KOPT-K1 (cell line): Measurements from ENCODE around the gene TMEM53.
"Not testable (repeated sequence)": the region's sequence is repeated elsewhere in the genome, so short reads cannot be mapped to it uniquely, and the experiment has no call there.

Source experiments
- H3K27ac ChIP-seq: fragments of 200-600 bp; sonication (generic); 2 replicates; pipeline ENCODE4 v1.5.1; 2016; ENCODE audit warnings: antibody characterized with exemption, mild to moderate bottlenecking, low read depth, low read length; ENCODE audit not compliant: poor library complexity, severe bottlenecking
- H3K36me3 ChIP-seq: fragments of 200-600 bp; sonication (generic); 2 replicates; pipeline ENCODE4 v1.5.1; 2017; ENCODE audit warnings: antibody characterized with exemption, mild to moderate bottlenecking, low read length, moderate library complexity; ENCODE audit not compliant: insufficient read depth
- H3K9me3 ChIP-seq: fragments of 200-600 bp; sonication (generic); 2 replicates; pipeline ENCODE4 v1.5.1; 2017; ENCODE audit warnings: antibody characterized with exemption, low read length, mild to moderate bottlenecking; ENCODE audit not compliant: insufficient read depth, poor library complexity, severe bottlenecking

The TMEM53 gene

DNA sequence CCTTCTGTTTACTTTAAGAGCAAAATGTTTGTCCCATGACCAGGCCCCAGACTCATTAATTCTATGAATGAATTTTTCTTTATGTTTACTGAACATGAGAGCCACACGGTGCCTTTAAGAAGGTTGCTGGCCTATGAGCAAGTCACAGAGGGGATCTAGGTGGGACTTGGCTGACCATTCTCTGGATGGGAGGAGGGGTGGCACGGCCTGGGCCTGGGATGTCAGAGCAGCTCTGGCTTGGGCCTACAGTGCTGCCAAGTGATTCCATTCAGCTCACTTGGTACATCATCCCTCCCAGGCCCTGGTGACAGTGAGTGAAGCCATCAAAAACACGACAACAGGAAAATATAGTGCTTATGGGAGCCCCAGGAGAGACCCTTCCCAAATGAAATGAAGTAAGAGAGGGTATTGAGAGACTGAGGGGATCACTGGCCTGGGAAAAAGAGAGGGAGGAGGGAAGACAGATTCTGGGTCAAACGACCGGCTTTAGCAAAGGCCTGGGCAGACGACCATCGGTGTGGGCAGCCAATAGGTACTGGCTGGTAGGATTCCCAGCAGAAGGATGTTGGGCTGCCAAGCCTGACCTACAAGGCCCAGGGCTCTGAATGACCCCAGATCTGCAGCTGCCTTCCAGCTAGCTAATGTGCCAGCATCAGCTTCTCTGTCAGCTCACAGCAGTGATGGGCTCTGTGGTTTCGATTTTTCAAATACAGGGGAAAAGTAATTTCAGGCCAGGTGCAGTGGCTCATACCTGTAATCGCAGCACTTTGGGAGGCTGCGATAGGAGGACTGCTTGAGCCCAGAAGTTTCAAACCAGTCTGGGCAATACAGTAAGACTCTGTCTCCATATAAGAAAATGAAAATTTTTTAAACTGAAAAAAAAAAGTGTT is 3.3 kb downstream of the TMEM53 start:
- Histone ChIP-seq H3K9me3 (no peaks in the 10 kb centered on the region), H3K27ac (no peak overlapping the region), H3K36me3 (no peaks in the 10 kb centered on the region)

DNA sequence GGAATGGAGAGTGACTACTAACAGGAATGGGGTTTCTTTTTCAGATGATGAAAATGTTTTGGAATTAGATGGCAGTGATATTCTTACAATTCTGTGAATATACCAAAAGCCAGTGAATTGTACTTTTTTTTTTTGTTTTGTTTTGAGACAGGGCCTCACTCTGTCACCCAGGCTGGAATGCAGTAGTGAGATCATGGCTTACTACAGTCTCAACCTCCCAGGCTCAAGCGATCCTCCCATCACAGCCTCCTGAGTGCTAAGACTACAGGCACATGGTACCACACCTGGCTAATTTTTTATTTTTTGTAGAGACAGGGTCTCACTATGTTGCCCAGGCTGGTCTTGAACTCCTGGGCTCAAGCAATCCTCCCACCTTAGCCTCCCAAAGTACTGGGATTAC is 7.6 kb downstream of the TMEM53 start:
- H3K9me3 ChIP-seq, H3K27ac ChIP-seq, H3K36me3 ChIP-seq: not testable (repeated sequence)

DNA sequence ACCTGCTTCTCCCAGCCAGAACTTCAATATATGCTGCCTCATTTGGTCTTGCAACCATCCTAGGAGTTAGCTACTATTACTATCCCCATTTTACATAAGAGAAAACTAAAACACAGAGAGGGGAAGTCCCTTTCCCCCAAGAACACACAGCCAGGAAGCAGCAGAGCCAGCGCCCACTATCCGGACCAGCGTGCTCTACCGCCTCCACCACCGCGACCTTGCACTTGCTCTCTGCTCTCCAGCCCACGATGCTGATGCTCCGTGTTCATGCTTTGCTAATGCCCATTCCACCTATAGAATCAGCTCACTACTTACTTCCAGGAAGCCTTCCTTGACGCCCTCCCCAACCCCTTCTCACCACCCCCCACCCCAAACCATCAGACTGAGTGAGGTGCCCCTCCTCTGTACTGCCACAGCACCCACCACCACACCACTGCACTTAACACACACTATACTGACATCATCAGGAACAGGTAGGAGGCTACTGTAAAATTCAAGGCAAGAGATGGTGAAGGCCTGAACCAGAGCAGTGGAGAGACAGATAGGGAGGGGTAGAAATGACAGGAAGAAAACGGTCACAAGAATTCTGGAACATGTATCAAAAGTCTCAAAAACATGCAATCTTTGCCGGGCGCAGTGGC is 9.4 kb downstream of the TMEM53 start:
- H3K36me3 ChIP-seq: no peaks in the 10 kb centered on the region
- H3K9me3 ChIP-seq: no peaks in the 10 kb centered on the region
- no peak overlapping the region for H3K27ac ChIP-seq

DNA sequence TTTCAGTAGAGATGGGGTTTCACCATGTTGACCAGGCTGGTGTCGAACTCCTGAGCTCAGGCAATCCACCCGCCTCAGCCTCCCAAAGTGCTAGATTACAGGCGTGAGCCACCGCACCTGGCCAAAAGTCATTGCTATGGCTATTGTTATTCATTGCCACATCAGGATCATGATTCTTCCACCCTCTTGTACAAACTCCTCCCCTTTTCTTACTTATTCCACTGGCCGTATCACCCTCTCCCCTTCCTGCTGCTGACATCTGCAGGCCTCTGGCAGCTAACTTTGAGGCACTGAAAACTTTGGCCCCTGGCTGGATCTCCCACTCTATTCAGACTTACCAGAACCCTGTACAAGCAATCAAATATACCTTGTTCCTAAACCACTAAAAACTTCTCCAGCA is 10.9 kb downstream of the TMEM53 start:
- H3K9me3 ChIP-seq: no peaks in the 10 kb centered on the region
- H3K27ac ChIP-seq: no peak overlapping the region
- H3K36me3 ChIP-seq: no peaks in the 10 kb centered on the region

DNA sequence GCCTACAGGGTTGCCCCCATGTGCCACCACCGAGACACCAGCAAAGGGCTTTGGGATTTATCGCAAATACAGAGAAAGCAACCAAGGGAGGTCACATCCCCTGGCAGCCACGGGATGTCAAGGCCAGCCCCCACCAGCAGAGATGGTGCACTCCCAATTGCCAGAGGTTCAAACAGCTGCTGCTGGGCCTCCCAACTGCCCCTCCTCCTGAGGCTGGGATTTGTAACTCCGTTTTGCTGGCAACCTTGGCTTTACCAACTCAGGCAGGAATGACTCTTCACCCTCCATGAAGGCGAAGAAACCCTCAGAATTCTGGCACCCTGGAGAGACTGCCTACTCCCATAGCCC is 11.6 kb downstream of the TMEM53 start:
- H3K27ac ChIP-seq: no peak overlapping the region
- no peaks in the 10 kb centered on the region for H3K36me3 ChIP-seq
- H3K9me3 ChIP-seq: no peaks in the 10 kb centered on the region

DNA sequence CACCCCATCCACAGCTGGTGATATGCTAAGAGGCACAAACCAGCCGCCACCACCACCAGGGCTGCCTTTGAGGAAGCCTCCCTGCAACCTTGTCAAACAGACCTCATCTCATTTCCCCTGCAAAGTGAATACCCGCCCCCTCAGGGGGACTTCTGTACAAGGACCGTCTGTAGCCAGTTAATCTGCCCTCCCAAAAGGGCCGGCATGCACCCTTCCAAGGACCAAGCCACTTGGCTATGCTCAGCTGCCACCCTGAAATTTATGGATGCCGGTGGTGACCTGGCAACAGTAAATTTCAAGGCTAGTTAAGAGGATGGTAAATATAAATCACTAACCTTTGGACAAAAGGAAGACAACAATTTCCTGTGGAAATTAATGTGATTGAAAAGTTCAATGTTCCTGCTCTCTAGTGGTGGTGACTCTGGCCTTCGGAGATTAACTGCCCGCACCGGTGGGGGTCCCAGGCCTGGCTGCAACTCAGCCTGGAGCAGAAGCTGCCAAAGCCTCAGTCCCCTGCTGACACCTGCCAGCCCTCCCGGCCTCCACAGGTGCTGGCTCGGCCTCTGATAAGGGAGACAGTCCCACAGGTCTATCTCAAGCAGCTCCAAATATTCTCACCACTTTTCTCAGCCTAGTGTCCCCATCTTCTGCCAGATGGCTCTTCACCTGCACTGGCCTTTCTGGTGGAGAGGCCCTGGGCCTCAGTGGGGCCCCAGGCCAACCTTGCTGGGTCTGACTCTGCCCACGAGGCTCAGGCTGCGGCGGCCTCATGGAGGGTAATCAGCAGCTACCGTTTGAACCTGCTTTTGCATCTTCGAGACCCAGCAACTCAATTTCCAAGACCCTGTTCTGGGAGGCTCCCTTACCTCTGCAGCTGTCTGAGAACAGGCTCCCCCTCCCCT is 12.2 kb downstream of the TMEM53 start:
- Histone ChIP-seq H3K36me3 (no peaks in the 10 kb centered on the region), H3K27ac (no peak overlapping the region), H3K9me3 (no peaks in the 10 kb centered on the region)

DNA sequence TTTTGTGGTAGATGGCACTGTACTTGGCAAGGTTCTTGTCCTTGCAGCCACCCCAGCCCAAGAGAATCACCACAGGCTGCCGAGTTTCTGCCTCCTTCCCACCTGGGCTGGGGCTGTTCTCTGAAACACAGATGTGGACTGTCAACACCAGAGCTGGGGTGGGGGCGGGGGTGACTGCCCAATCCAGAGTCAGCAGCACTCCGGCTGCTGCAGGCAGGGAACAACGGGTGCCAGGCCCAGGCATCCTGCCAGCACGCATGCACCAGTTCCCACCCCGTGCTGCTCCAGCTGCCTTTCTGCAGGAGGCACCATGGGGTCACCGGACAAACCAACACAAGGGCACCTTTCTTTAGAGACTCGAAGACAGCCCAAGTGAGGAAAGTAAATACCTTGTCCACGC is 14.1 kb downstream of the TMEM53 start:
- Histone ChIP-seq H3K27ac (no peak overlapping the region), H3K9me3 (no peaks in the 10 kb centered on the region), H3K36me3 (no peaks in the 10 kb centered on the region)

DNA sequence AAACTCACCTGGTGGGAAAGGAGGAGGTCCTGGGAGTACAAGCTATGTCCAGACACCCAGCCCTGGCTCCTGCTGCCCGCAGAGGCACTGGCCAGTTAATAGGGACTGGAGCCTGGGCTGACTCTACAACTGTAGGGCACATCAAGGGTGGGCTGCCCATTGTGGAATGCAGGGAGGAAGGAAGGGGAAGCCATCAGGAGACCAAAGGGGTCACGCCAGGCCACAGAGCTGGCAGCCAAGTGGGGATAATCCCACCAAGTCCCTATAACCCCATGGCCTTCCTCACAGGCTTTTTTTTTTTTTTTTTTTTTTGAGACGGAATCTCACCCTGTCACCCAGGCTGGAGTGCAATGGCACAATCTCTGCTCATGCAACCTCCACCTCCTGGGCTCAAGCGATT is 14.7 kb downstream of the TMEM53 start:
- Histone ChIP-seq H3K9me3 (no peaks in the 10 kb centered on the region), H3K27ac (no peak overlapping the region), H3K36me3 (no peaks in the 10 kb centered on the region)

DNA sequence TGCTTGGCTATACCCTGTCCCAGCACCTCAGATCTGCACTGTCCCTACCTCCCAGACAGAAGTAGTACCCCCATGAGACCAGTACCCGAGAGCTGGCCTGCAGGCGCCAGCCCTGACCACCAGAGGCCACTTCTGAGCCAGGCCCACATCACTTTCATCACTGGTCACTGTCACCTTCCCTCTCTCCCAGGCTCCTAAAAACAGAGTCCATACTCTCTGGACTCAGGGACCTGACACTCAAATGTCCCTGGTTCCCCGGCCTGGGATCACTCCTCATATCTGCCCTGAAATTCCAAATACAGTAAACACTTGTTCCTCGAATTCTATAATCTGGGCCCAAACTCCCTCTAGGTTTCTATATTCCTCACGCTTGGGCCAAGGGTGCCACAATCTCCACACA is 18.7 kb downstream of the TMEM53 start:
- Histone ChIP-seq H3K9me3 (no peaks in the 10 kb centered on the region), H3K27ac (no peak overlapping the region), H3K36me3 (peaks cover 20% of the 10 kb centered on the region)

DNA sequence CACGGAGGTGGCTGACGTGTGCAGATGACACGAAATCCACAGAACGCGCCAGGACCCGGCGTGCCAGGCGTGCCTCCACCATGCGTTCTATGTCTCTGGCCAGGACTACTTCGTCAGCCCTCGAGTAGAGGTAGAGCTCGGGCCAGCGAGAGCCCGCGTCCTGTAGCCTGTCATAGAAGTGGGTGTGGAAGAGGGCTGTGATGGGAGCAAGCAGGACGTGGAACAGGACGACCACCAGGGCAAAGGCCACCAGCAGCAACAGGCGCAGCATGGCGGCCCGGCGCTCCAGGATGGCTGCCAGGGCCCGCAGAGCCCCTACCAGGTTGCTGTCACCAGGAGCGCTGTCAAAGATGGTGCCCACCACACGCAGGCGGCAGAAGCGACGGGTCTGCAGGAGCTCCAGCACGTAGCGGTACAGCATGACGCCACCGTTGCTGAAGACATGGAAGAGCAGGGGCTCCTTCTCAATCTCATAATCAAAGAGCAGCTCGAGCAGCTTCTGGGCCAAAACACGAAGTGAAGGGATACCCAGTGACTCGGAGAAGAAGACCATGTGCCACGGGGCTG is 19.6 kb downstream of the TMEM53 start:
- no peaks in the 10 kb centered on the region for H3K9me3 ChIP-seq
- H3K36me3 ChIP-seq: peaks cover 29% of the 10 kb centered on the region
- H3K27ac ChIP-seq: no peak overlapping the region

DNA sequence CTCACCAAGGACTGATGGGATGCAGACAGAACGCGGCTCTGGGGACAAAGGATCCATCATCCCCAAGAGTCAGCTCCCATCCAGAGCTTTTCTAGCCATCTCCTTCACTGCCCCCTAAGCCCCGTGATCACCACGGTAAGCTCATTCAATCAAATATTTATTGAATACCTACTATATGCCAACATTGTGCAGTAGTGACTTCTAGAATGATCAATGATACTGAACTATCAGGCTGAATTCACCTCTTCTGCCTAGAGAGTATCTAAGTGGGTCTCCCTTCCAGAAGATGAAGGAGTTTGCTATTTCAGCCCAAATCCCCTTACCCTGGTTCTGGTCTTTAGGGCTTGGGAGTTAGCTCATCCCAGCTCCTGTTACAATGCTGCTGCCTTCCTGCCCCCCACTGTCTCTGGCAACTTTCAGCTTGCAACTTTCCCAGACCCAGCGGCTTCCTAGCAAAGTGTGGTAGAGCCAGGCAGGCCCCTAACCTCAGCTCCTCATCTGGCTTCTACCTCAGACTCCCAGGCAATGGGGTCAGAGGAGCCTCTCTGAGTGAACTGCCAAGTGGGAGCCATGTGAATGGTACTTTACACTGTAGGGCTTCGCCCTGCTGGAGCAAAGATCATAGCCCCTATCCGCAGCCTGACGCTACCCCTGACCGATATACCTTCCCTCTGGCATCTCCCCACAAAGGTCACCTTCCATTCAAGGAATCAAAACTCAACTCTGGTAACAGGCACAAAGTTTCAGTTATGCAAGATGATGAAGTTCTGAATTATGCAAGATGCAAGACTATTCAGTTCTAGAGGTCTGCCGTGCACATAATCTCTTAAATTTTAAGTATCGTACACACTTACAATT is 20.9 kb downstream of the TMEM53 start:
- no peak overlapping the region for H3K27ac ChIP-seq
- no peaks in the 10 kb centered on the region for H3K9me3 ChIP-seq
- peaks cover 43% of the 10 kb centered on the region for H3K36me3 ChIP-seq

DNA sequence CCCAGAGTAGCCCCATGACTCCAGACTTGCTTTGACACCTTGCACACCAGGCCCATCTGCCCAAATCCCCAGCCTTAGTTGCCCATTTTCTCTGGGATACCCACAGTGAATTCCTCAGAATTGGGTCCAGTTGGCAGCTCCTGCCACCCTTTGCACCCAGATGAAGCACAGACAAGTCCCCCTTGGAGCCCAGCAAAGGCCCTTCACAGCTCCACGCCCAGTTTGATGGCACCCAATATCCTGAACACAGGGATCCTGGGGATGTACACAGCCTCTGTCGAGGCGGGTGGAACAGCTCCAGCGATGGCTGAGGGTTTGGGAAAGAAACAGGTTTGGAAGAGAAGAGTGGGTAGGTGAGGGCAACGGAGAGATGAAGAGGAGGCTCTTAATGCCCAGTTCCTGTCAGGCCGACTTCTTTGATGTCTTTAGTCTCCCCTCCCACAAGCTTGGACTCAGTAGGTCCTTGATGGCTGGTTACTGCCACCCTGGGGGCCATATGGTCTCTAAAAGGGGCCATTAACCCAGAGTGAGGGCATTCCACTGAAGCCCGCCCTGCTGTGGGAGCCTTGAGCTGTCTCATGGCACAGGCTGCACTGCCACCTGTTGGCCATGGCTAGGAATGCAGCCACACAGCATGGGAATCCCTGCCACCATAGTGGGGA is 21.7 kb downstream of the TMEM53 start:
- H3K27ac ChIP-seq: no peak overlapping the region
- no peaks in the 10 kb centered on the region for H3K9me3 ChIP-seq
- H3K36me3 ChIP-seq: peaks cover 50% of the 10 kb centered on the region

DNA sequence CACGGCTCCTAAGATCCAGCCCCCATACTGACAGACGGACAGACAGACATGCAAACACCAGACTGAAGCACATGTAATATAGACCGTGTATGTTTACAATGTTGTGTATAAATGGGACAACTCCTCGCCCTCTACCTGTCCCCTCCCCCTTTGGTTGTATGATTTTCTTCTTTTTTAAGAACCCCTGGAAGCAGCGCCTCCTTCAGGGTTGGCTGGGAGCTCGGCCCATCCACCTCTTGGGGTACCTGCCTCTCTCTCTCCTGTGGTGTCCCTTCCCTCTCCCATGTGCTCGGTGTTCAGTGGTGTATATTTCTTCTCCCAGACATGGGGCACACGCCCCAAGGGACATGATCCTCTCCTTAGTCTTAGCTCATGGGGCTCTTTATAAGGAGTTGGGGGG is 23.2 kb downstream of the TMEM53 start:
- no peak overlapping the region for H3K27ac ChIP-seq
- H3K9me3 ChIP-seq: no peaks in the 10 kb centered on the region
- peaks cover 65% of the 10 kb centered on the region for H3K36me3 ChIP-seq
